Measurements from ENCODE around the gene PGLYRP1. TPM values are rescaled to one million over a fixed set of nuclear protein-coding genes. Genes with fewer than 3 reads are reported as not detected.
A peak's percentile ranks its signal among the peaks of the same experiment; 100 is the strongest.

The PGLYRP1 gene
- polyA plus RNA-seq (2013), result not detected in 2 replicates

DNA sequence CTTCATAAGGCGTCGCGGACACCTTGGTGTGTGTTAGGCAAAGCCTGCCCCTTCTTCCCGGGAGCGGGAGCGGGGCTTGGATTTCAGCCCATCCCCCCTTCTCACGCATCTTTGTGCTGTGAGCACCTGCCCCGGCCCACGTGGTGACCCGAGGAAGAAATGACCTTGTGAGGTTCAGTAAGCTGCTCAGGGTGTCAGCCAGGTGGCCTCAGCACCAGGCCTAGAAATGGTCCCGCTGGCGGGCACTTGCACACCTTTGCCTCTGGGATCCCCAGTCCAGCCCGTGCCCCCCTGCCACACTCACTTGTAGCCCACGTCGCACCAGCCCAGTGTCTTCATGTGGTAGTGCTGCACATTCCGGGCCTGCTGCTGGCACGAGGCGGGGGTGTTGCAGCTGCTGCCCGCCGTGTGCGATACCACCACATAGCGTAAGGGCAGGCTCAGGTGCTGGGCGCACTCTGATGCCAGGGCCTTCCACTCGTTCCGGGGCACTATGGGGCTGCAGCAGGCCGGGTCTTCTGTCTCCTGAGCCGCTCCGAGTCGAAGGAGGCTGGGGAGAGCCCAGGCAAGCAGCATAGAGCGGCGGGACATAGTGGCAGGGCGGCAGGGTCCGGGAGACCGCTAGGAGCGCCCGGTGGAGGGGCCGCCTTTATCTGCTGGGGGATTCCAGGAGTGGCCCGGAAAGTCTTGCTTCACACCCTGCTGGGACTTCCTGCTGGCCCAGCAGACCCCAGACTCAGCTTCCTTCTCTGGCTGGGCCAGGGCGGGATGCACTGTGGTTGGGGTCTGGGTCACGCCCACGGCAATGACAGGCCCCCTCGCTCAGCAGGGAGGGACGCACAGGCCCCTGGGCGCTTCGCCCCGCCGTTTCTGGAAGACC lies at the start of gene PGLYRP1:
PGLYRP1 (minus strand) TSS at position 623 of the 880 bp plus-strand sequence; CDS start at position 591, 32 bp downstream.
- WGBS (ENCODE audit: extremely low coverage, insufficient coverage, insufficient read length), result no CpG with 5 or more reads among the region's 47 CpGs
- Histone ChIP-seq H3K79me1 (ENCODE audit: low read length) (no peaks in the 10 kb centered on the region), H4K91ac (ENCODE audit: low read depth, low read length) (no peak within 1 kb of the TSS), H3K14ac (ENCODE audit: low read length) (no peak within 1 kb of the TSS), H3K23ac (ENCODE audit: low read length) (no peak within 1 kb of the TSS), H2BK12ac (ENCODE audit: low read length) (no peak within 1 kb of the TSS), H3K4me2 (ENCODE audit: low read length) (no peak within 1 kb of the TSS), H3K79me2 (ENCODE audit: control insufficient read depth, insufficient read depth, low read length, poor library complexity) (no peaks in the 10 kb centered on the region), H3K18ac (ENCODE audit: low read length) (no peak within 1 kb of the TSS), H3K4me1 (ENCODE audit: control insufficient read depth in 1 of 2, insufficient read depth in 2 of 2, low read length in 2 of 2) (no peaks in the 10 kb centered on the region), H3K9me3 (ENCODE audit: insufficient read depth, low read depth, low read length) (no peaks in the 10 kb centered on the region), H4K12ac (ENCODE audit: low read depth, low read length) (no peak within 1 kb of the TSS), H3K27ac (ENCODE audit: low read depth, low read length) (no peak within 1 kb of the TSS), H2BK5ac (ENCODE audit: low read depth, low read length, poor library complexity) (no peak within 1 kb of the TSS), H3K27me3 (ENCODE audit: insufficient read depth, low read length) (no peaks in the 10 kb centered on the region), H2BK120ac (ENCODE audit: insufficient read depth, low read length, poor library complexity) (no peak within 1 kb of the TSS), H2AFZ (ENCODE audit: insufficient read depth, low read length, poor library complexity) (no peak within 1 kb of the TSS), H2AK5ac (ENCODE audit: low read length) (no peak within 1 kb of the TSS), H4K8ac (ENCODE audit: low read depth, low read length) (no peak within 1 kb of the TSS), H3K9ac (ENCODE audit: low read length) (no peak within 1 kb of the TSS), H3K4me3 (ENCODE audit: low read depth, low read length) (no peak within 1 kb of the TSS), H3K36me3 (ENCODE audit: control insufficient read depth in 1 of 2, insufficient read depth in 2 of 2, low read length in 2 of 2) (peaks cover 4 to 6% of the 10 kb centered on the region in 2 experiments), H3K4ac (ENCODE audit: low read depth, low read length) (no peak within 1 kb of the TSS)
- DNase-seq, result no peak

DNA sequence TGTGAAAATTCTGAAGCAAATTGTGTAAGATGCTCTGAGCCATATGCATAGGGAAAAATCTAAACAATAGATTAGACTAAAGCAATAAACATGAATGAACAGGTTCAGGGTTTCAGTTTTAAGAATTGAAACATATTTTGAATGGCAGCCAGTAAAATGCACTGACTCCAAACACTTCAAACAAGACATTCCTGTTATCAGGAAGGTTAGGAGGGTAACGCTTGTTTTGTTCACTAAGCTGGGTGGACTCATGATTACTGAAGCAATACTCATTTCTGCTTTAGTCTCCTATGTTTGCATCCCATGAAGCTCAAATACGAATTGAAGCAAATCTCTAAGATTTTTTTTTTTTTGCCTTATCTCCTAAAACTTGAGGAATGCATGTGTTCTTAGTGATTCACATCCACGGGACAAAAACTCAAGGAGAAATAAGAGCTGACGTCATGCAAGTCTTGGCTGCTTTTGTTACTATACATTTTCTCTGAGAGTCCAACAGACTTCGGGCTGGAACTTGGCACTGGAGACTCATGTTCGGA lies 47.0 kb upstream of the PGLYRP1 start:
- H3K18ac ChIP-seq (ENCODE audit: low read length), result no peak overlapping the region
- no peak overlapping the region for H2AK5ac ChIP-seq (ENCODE audit: low read length)
- H3K79me2 ChIP-seq (ENCODE audit: control insufficient read depth, insufficient read depth, low read length, poor library complexity), result no peaks in the 10 kb centered on the region
- no peak overlapping the region for H3K23ac ChIP-seq (ENCODE audit: low read length)
- WGBS (ENCODE audit: extremely low coverage, insufficient coverage, insufficient read length), result no CpG with 5 or more reads among the region's 6 CpGs
- no peak overlapping the region for H2BK120ac ChIP-seq (ENCODE audit: insufficient read depth, low read length, poor library complexity)
- H4K12ac ChIP-seq (ENCODE audit: low read depth, low read length), result no peak overlapping the region
- no peak overlapping the region for H3K27ac ChIP-seq (ENCODE audit: low read depth, low read length)
- H3K4me2 ChIP-seq (ENCODE audit: low read length), result no peak overlapping the region
- no peaks in the 10 kb centered on the region for H3K36me3 ChIP-seq (ENCODE audit: control insufficient read depth in 1 of 2, insufficient read depth in 2 of 2, low read length in 2 of 2)
- no peak overlapping the region for H2BK5ac ChIP-seq (ENCODE audit: low read depth, low read length, poor library complexity)
- H3K27me3 ChIP-seq (ENCODE audit: insufficient read depth, low read length), result no peaks in the 10 kb centered on the region
- H3K4me3 ChIP-seq (ENCODE audit: low read depth, low read length), result no peak overlapping the region
- H3K4me1 ChIP-seq (ENCODE audit: control insufficient read depth in 1 of 2, insufficient read depth in 2 of 2, low read length in 2 of 2), result no peaks in the 10 kb centered on the region
- peak; percentile 71 to 84 for DNase-seq
- H2BK12ac ChIP-seq (ENCODE audit: low read length), result no peak overlapping the region
- H3K79me1 ChIP-seq (ENCODE audit: low read length), result no peaks in the 10 kb centered on the region
- no peak overlapping the region for H3K4ac ChIP-seq (ENCODE audit: low read depth, low read length)
- H3K9ac ChIP-seq (ENCODE audit: low read length), result no peak overlapping the region
- no peak overlapping the region for H4K91ac ChIP-seq (ENCODE audit: low read depth, low read length)
- peaks cover 2% of the 10 kb centered on the region for H3K9me3 ChIP-seq (ENCODE audit: insufficient read depth, low read depth, low read length)
- H4K8ac ChIP-seq (ENCODE audit: low read depth, low read length), result no peak overlapping the region
- no peak overlapping the region for H2AFZ ChIP-seq (ENCODE audit: insufficient read depth, low read length, poor library complexity)
- no peak overlapping the region for H3K14ac ChIP-seq (ENCODE audit: low read length)

DNA sequence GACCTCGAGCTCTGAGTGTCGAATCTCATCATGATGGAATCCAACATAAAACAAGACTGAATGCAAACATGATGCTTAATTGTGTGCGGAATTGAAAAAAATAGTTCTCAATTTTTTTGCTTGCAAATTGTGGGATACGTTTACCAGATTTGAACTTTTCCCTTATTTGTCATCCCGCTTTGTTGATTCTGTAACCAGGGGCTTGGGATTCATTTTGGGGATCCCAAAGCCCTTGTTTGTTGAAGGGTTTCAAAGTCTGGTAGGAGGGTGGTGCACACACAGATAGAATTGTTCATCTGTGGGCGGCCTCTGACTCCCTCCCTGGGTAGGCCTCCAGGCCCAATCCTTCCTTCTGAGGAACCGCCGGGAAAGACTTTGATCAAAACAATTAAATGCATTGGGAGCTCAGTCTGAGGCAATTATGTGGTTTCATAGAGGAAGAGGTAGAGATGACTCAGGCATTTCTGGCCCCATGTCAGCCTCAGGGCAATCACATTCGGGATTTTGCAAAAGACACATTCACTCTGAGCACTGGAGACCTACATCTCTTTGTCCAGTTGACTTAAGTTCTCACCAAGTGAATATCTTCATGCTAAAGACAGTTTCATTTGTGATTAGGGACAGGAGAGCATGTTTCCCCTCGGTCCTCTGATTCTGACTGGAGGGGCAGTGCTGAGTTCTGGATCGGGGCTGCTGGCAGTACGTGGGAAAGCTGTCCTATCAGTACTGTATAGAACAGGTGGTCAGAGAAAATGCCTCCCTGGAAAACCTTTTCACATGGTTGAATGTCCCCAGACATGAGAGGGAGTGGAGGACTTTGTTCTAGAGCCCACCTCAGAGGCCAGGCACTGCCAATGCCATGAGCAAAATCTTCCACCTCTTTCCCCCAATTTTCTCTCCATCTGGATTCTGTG lies 45.7 kb upstream of the PGLYRP1 start:
- no peak overlapping the region for H3K4me3 ChIP-seq (ENCODE audit: low read depth, low read length)
- DNase-seq, result peak; percentile 80 to 86
- no peak overlapping the region for H3K27ac ChIP-seq (ENCODE audit: low read depth, low read length)
- H2BK120ac ChIP-seq (ENCODE audit: insufficient read depth, low read length, poor library complexity), result no peak overlapping the region
- no CpG with 5 or more reads among the region's 12 CpGs for WGBS (ENCODE audit: extremely low coverage, insufficient coverage, insufficient read length)
- H3K4ac ChIP-seq (ENCODE audit: low read depth, low read length), result no peak overlapping the region
- no peak overlapping the region for H3K14ac ChIP-seq (ENCODE audit: low read length)
- no peaks in the 10 kb centered on the region for H3K79me2 ChIP-seq (ENCODE audit: control insufficient read depth, insufficient read depth, low read length, poor library complexity)
- H4K12ac ChIP-seq (ENCODE audit: low read depth, low read length), result no peak overlapping the region
- H3K23ac ChIP-seq (ENCODE audit: low read length), result no peak overlapping the region
- no peak overlapping the region for H2AK5ac ChIP-seq (ENCODE audit: low read length)
- no peak overlapping the region for H2AFZ ChIP-seq (ENCODE audit: insufficient read depth, low read length, poor library complexity)
- no peaks in the 10 kb centered on the region for H3K36me3 ChIP-seq (ENCODE audit: control insufficient read depth in 1 of 2, insufficient read depth in 2 of 2, low read length in 2 of 2)
- H3K4me2 ChIP-seq (ENCODE audit: low read length), result no peak overlapping the region
- H4K8ac ChIP-seq (ENCODE audit: low read depth, low read length), result no peak overlapping the region
- H3K4me1 ChIP-seq (ENCODE audit: control insufficient read depth in 1 of 2, insufficient read depth in 2 of 2, low read length in 2 of 2), result no peaks in the 10 kb centered on the region
- H3K9ac ChIP-seq (ENCODE audit: low read length), result no peak overlapping the region
- peaks cover 2% of the 10 kb centered on the region for H3K9me3 ChIP-seq (ENCODE audit: insufficient read depth, low read depth, low read length)
- no peak overlapping the region for H3K18ac ChIP-seq (ENCODE audit: low read length)
- H2BK12ac ChIP-seq (ENCODE audit: low read length), result no peak overlapping the region
- H2BK5ac ChIP-seq (ENCODE audit: low read depth, low read length, poor library complexity), result no peak overlapping the region
- no peaks in the 10 kb centered on the region for H3K79me1 ChIP-seq (ENCODE audit: low read length)
- H3K27me3 ChIP-seq (ENCODE audit: insufficient read depth, low read length), result no peaks in the 10 kb centered on the region
- H4K91ac ChIP-seq (ENCODE audit: low read depth, low read length), result no peak overlapping the region

GRCh38 chr19:46067691-46068090 lies 44.8 kb upstream of the PGLYRP1 start:
- no peak overlapping the region for H2BK5ac ChIP-seq (ENCODE audit: low read depth, low read length, poor library complexity)
- H3K4me2 ChIP-seq (ENCODE audit: low read length), result no peak overlapping the region
- no peak overlapping the region for H3K4me3 ChIP-seq (ENCODE audit: low read depth, low read length)
- H3K79me2 ChIP-seq (ENCODE audit: control insufficient read depth, insufficient read depth, low read length, poor library complexity), result no peaks in the 10 kb centered on the region
- no peak overlapping the region for H2AK5ac ChIP-seq (ENCODE audit: low read length)
- no peak overlapping the region for H3K14ac ChIP-seq (ENCODE audit: low read length)
- no peak overlapping the region for H3K23ac ChIP-seq (ENCODE audit: low read length)
- H3K36me3 ChIP-seq (ENCODE audit: control insufficient read depth in 1 of 2, insufficient read depth in 2 of 2, low read length in 2 of 2), result no peaks in the 10 kb centered on the region
- no peaks in the 10 kb centered on the region for H3K27me3 ChIP-seq (ENCODE audit: insufficient read depth, low read length)
- H3K9ac ChIP-seq (ENCODE audit: low read length), result no peak overlapping the region
- no peak overlapping the region for H2AFZ ChIP-seq (ENCODE audit: insufficient read depth, low read length, poor library complexity)
- H3K4ac ChIP-seq (ENCODE audit: low read depth, low read length), result no peak overlapping the region
- no peak overlapping the region for H4K91ac ChIP-seq (ENCODE audit: low read depth, low read length)
- WGBS (ENCODE audit: extremely low coverage, insufficient coverage, insufficient read length), result no CpG with 5 or more reads among the region's 1 CpG
- no peaks in the 10 kb centered on the region for H3K4me1 ChIP-seq (ENCODE audit: control insufficient read depth in 1 of 2, insufficient read depth in 2 of 2, low read length in 2 of 2)
- H2BK12ac ChIP-seq (ENCODE audit: low read length), result no peak overlapping the region
- peak; percentile 75 to 82 for DNase-seq
- no peak overlapping the region for H2BK120ac ChIP-seq (ENCODE audit: insufficient read depth, low read length, poor library complexity)
- H4K12ac ChIP-seq (ENCODE audit: low read depth, low read length), result no peak overlapping the region
- peaks cover 2% of the 10 kb centered on the region for H3K9me3 ChIP-seq (ENCODE audit: insufficient read depth, low read depth, low read length)
- H4K8ac ChIP-seq (ENCODE audit: low read depth, low read length), result no peak overlapping the region
- H3K27ac ChIP-seq (ENCODE audit: low read depth, low read length), result no peak overlapping the region
- no peaks in the 10 kb centered on the region for H3K79me1 ChIP-seq (ENCODE audit: low read length)
- no peak overlapping the region for H3K18ac ChIP-seq (ENCODE audit: low read length)
